Lower lobe of right lung (tissue), 2 donors: ENCODE results near the gene PEAK1. TPM values are rescaled to one million over a fixed set of nuclear protein-coding genes. Genes with fewer than 3 reads are reported as not detected.

Experiments used
- ATAC-seq, 2 donors: fragments of 200-7000 bp; cut with Tn5 transposase; one replicate each; pipeline ENCODE4 v1.9.1; 2020 to 2022; ENCODE audit warnings: mild to moderate bottlenecking in 2 of 2, moderate library complexity in 2 of 2
- DNase-seq: peaks from one replicate; pipeline ENCODE4 v3.0.0-alpha.2; 2020
- H3K27ac ChIP-seq: fragments of 200-600 bp; one replicate; pipeline ENCODE4 v1.8.0; 2022
- H3K27me3 ChIP-seq: fragments of 200-600 bp; one replicate; pipeline ENCODE4 v1.8.0; 2022; ENCODE audit warnings: low read depth
- H3K36me3 ChIP-seq: fragments of 200-600 bp; one replicate; pipeline ENCODE4 v1.8.0; 2022; ENCODE audit warnings: mild to moderate bottlenecking
- H3K4me1 ChIP-seq: fragments of 200-600 bp; one replicate; pipeline ENCODE4 v1.8.0; 2022
- H3K4me3 ChIP-seq: fragments of 200-600 bp; one replicate; pipeline ENCODE4 v1.8.0; 2022; ENCODE audit warnings: mild to moderate bottlenecking
- H3K9me3 ChIP-seq: fragments of 200-600 bp; one replicate; pipeline ENCODE4 v1.8.0; 2022
- intact Hi-C: fragments of 100-400 bp; cut with DNase I; formaldehyde crosslinking; loops from one replicate; pipeline ENCODE4 v1.11.0; 2022
- total RNA-seq: library from RNA; stranded (reverse); fragmentation: NEBNext Ultra II Directional; extraction: Animal tissue kit (Norgen Biotek cat#: 25700); gene quantifications from one replicate; pipeline ENCODE4 v1.2.1, GENCODE V29; 2021
- TF ChIP-seq, protein P1 (sequence below): fragments of 200-600 bp; IDR thresholded peaks from one replicate; pipeline ENCODE4 v1.8.0; 2022; ENCODE audit warnings: antibody characterized with exemption, mild to moderate bottlenecking
- donor health status: DM: no; HTN: yes; CAD: no; lungs with severe emphysema.

The PEAK1 gene
- total RNA-seq, 1 donor from 2014 or later: 112 TPM

DNA sequence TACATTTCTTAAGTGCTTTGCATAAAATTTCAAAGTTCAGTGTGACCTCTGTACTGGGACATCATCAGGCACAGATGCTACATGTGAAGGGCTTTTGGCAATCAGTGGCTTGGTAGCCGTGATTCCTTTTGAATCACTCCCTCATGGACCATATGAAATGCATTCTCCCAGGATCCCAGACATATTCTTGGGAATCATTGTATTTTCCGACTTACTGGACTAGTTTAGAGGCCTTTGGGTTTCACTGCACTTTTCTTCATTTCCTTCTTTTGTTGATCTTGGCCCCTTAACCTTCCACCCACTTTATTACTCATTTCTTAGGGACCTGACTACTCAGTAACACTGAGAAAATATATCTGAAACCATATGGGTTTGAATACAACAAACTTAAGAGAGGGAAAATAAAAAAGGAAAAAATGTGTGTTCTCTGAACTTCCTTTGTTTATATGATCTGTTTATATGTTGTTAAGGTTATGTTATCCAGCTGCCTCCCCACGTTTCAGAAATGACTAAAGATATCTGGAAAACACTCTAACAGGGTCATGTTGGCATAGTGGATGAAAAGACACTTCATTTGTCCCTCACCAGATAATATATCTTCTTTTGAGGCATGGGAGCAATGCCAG is 35.9 kb upstream of the PEAK1 start:
- TF ChIP-seq, protein P1, sequence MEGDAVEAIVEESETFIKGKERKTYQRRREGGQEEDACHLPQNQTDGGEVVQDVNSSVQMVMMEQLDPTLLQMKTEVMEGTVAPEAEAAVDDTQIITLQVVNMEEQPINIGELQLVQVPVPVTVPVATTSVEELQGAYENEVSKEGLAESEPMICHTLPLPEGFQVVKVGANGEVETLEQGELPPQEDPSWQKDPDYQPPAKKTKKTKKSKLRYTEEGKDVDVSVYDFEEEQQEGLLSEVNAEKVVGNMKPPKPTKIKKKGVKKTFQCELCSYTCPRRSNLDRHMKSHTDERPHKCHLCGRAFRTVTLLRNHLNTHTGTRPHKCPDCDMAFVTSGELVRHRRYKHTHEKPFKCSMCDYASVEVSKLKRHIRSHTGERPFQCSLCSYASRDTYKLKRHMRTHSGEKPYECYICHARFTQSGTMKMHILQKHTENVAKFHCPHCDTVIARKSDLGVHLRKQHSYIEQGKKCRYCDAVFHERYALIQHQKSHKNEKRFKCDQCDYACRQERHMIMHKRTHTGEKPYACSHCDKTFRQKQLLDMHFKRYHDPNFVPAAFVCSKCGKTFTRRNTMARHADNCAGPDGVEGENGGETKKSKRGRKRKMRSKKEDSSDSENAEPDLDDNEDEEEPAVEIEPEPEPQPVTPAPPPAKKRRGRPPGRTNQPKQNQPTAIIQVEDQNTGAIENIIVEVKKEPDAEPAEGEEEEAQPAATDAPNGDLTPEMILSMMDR: no peak
- Histone ChIP-seq H3K4me1 (peaks cover 43% of the 10 kb centered on the region), H3K9me3 (no peaks in the 10 kb centered on the region), H3K36me3 (peaks cover 19% of the 10 kb centered on the region), H3K27ac (peak overlapping the region; percentile 50), H3K27me3 (no peaks in the 10 kb centered on the region), H3K4me3 (no peak overlapping the region)
- ATAC-seq (peak; percentile 68 to 72), DNase-seq (no peak)
- intact Hi-C loops: no loop called here

DNA sequence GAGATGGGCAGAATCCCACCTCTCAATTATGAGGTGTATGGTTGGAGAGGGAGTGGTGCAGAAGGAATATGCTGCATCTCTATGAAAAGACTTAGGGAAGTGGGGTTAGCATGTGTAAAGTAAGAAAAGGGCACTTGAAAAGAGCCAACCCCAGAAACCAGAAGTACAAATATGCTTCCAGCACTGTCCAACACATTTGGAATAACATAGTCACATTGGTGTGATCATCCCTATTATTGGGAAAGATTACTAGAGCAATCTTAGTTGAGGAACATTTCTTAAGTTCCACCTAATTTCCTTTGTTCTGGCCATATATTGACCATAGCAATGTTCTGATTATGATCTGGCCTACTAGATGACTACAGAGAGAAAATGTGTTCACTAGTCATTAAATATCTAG is 35.0 kb upstream of the PEAK1 start:
- no peak for DNase-seq
- Histone ChIP-seq H3K27ac (peak overlapping the region; percentile 50), H3K9me3 (no peaks in the 10 kb centered on the region), H3K36me3 (peaks cover 15% of the 10 kb centered on the region), H3K27me3 (no peaks in the 10 kb centered on the region), H3K4me3 (no peak overlapping the region), H3K4me1 (peaks cover 43% of the 10 kb centered on the region)
- TF ChIP-seq, protein P1: no peak
- intact Hi-C loops: no loop called here
- no peak for ATAC-seq

DNA sequence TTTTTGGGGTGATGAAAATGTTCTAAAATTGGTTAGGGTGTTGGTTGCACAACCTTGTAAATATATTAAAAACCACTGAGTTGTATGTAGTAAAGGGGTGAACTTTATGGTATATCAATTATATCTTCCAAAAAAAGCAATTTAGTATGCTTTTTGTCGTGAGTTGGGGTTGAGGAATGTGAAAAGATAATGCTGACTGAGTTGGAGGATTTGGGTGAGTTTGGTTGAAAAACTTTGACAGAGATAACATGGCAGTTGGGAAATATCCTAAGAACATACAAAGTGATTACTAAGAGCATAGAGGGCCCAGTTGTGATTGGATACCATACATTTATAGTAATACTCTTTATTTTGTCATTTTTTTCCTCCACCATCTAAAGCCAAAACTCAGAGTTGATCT is 34.4 kb upstream of the PEAK1 start:
- Histone ChIP-seq H3K9me3 (no peaks in the 10 kb centered on the region), H3K4me3 (no peak overlapping the region), H3K27ac (no peak overlapping the region), H3K36me3 (peaks cover 8% of the 10 kb centered on the region), H3K4me1 (peaks cover 43% of the 10 kb centered on the region), H3K27me3 (no peaks in the 10 kb centered on the region)
- TF ChIP-seq, protein P1: no peak
- ATAC-seq (no peak), DNase-seq (no peak)
- intact Hi-C loops: no loop called here

DNA sequence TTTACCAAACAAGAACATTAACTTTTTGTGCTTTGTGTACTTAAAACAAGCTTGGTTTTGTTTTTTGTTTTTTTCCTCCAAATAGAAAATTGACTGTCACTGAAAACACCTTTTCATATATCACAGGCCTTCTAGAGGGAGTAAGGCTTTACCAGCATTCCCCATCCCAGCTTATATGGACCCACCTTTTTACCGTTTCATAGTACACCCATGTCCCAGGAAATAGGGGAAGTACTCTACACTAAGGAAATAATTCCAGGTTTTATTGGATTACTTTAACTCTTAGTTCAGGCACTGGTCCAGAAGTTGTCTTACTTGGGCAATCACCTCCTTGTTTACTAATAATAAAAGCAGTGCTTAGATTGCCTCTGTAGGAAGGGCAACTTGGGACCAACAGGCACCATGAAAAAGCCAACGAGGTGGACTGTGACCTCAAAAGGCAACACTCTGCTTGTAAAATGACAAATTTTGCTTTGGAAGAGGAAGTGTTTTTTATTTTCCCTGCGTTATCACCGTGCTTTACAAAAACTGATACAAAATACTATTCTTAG is 27.0 kb upstream of the PEAK1 start:
- Histone ChIP-seq H3K4me3 (no peak overlapping the region), H3K36me3 (no peaks in the 10 kb centered on the region), H3K27me3 (no peaks in the 10 kb centered on the region), H3K9me3 (no peaks in the 10 kb centered on the region), H3K27ac (no peak overlapping the region), H3K4me1 (peaks cover 8% of the 10 kb centered on the region)
- ATAC-seq: no peak
- intact Hi-C loops: no loop called here
- TF ChIP-seq, protein P1: no peak
- no peak for DNase-seq

DNA sequence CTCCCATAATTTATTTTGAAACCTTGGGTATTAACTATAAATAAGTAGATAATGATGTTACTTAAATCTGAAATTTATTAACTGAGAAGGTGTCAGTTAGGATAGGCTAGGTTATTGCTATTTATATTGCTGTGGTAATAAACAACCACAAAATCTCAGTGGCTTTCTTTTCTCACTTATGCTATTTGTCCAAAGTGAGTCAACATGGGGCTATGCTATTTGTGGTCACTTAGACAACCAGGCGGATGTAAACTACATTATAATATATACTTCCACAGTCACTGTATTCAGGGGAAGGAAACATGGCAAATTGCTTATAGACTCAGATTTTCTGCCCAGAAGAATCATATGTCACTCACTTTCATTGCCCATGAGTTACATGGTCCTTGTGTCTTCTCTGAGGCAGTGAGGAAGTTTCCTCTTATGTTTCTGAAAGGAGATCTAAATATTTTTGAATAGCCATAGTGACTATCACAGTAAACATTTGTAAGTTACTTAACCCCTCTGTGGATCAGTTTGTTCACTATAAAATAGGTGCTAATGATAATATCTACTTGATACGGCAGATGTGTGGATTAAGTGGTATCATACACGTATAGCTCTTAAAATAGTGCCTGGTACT is 20.6 kb upstream of the PEAK1 start:
- TF ChIP-seq, protein P1: no peak
- Histone ChIP-seq H3K9me3 (no peaks in the 10 kb centered on the region), H3K27me3 (no peaks in the 10 kb centered on the region), H3K27ac (no peak overlapping the region), H3K4me3 (no peak overlapping the region), H3K4me1 (peaks cover 28% of the 10 kb centered on the region), H3K36me3 (no peaks in the 10 kb centered on the region)
- DNase-seq: no peak
- intact Hi-C loops: no loop called here
- no peak for ATAC-seq
